SJCRH30 (cell line): ENCODE measurements around the gene ASIC2. TPM values are rescaled to one million over a fixed set of nuclear protein-coding genes. Genes with fewer than 3 reads are reported as not detected.
"Not testable (repeated sequence)": the region's sequence is repeated elsewhere in the genome, so short reads cannot be mapped to it uniquely, and the experiment has no call there.

Source experiments
- DNase-seq, 2 experiments: peaks; one replicate each; pipeline ENCODE4 v3.0.0-alpha.2; 2015 to 2020
- H3K27ac ChIP-seq: fragments of 250-450 bp; sonication (Bioruptor Pico); 2 replicates; pipeline ENCODE4 v1.5.1; 2020; ENCODE audit warnings: mild to moderate bottlenecking, moderate library complexity
- H3K27me3 ChIP-seq: fragments of 250-450 bp; sonication (Bioruptor Pico); 2 replicates; pipeline ENCODE4 v1.5.1; 2020; ENCODE audit warnings: mild to moderate bottlenecking, moderate library complexity
- H3K36me3 ChIP-seq: fragments of 250-450 bp; sonication (Bioruptor Pico); 2 replicates; pipeline ENCODE4 v1.5.1; 2020; ENCODE audit warnings: mild to moderate bottlenecking, moderate library complexity
- H3K4me1 ChIP-seq: fragments of 250-450 bp; sonication (Bioruptor Pico); 2 replicates; pipeline ENCODE4 v1.5.1; 2020; ENCODE audit warnings: mild to moderate bottlenecking, moderate library complexity
- H3K4me3 ChIP-seq: fragments of 250-450 bp; sonication (Bioruptor Pico); 2 replicates; pipeline ENCODE4 v1.5.1; 2020; ENCODE audit warnings: mild to moderate bottlenecking, moderate library complexity
- H3K9me3 ChIP-seq: fragments of 250-450 bp; sonication (Bioruptor Pico); replicated peaks from 2 replicates; pipeline ENCODE4 v1.5.1; 2020; ENCODE audit warnings: mild to moderate bottlenecking, moderate library complexity
- total RNA-seq: library from RNA; depleted of rRNA; stranded (reverse); fragments of >200 nt; shearing (Covaris generic); gene quantifications from 2 replicates; pipeline ENCODE4 v1.2.3, GENCODE V29; 2014

ASIC2 gene
- total RNA-seq, 1 experiment from 2014 or later = not detected

DNA sequence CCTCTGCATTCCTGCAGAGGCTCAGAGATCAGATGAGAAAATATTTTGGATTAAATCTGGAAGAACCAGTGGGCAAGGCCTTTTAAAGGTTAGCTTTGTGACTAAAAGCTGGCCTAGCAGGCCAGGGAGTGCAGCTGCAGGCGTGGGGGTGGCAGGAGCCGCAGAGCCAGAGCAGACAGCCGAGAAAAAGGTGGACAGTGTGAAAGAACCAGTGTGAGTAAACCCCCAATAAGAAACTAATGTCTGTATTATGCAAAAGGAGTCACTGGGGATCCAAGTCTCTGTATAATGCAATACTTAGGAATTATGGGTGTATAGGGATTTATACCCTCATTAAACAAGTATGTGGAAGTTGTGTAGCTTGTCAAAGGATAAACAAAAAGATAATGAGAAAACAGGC lies 322.8 kb downstream of the ASIC2 start:
- peak; percentile 36 to 48 for DNase-seq
- peaks cover 13% of the 10 kb centered on the region for H3K4me1 ChIP-seq
- peaks cover 4% of the 10 kb centered on the region; the same call in 1 of the 2 replicates for H3K9me3 ChIP-seq
- H3K4me3 ChIP-seq = no peak overlapping the region
- no peaks in the 10 kb centered on the region for H3K36me3 ChIP-seq
- H3K27me3 ChIP-seq = peaks cover 4% of the 10 kb centered on the region; the same call in 1 of the 2 replicates
- no peak overlapping the region; the same call in 1 of the 2 replicates for H3K27ac ChIP-seq

GRCh38 chr17:32969231-32969630 lies 323.9 kb downstream of the ASIC2 start:
- H3K9me3 ChIP-seq, H3K27me3 ChIP-seq, H3K36me3 ChIP-seq, H3K27ac ChIP-seq, H3K4me3 ChIP-seq, DNase-seq: not testable (repeated sequence)
- H3K4me1 ChIP-seq = peaks cover 13% of the 10 kb centered on the region

- Histone ChIP-seq H3K9me3 (peaks cover 4% of the 10 kb centered on the region; the same call in 1 of the 2 replicates), H3K4me1 (no peaks in the 10 kb centered on the region), H3K27me3 (peaks cover 3% of the 10 kb centered on the region; the same call in 1 of the 2 replicates), H3K27ac (no peak overlapping the region), H3K4me3 (no peak overlapping the region), H3K36me3 (no peaks in the 10 kb centered on the region)
- DNase-seq = no peak
Measured at GRCh38 chr17:32964541-32964940, 328.6 kb downstream of the ASIC2 start.
